GM10266 (cell line): ENCODE results near the gene TNFRSF11A.

Experiments used
- DNase-seq: peaks from one replicate; pipeline ENCODE4 v3.0.0; 2012; ENCODE audit errors: extremely low spot score
- TF ChIP-seq, protein P1 (sequence below): IDR thresholded peaks from 2 replicates; pipeline ENCODE4 v1.5.1; 2012; ENCODE audit warnings: mild to moderate bottlenecking, low read depth; ENCODE audit not compliant: control insufficient read depth, insufficient read depth; ENCODE audit errors: missing control alignments

The TNFRSF11A gene

GRCh38 chr18:62381373-62381772 lies 56.3 kb downstream of the TNFRSF11A start:
- TF ChIP-seq, protein P1, sequence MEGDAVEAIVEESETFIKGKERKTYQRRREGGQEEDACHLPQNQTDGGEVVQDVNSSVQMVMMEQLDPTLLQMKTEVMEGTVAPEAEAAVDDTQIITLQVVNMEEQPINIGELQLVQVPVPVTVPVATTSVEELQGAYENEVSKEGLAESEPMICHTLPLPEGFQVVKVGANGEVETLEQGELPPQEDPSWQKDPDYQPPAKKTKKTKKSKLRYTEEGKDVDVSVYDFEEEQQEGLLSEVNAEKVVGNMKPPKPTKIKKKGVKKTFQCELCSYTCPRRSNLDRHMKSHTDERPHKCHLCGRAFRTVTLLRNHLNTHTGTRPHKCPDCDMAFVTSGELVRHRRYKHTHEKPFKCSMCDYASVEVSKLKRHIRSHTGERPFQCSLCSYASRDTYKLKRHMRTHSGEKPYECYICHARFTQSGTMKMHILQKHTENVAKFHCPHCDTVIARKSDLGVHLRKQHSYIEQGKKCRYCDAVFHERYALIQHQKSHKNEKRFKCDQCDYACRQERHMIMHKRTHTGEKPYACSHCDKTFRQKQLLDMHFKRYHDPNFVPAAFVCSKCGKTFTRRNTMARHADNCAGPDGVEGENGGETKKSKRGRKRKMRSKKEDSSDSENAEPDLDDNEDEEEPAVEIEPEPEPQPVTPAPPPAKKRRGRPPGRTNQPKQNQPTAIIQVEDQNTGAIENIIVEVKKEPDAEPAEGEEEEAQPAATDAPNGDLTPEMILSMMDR = no peak
- DNase-seq = no peak

DNA sequence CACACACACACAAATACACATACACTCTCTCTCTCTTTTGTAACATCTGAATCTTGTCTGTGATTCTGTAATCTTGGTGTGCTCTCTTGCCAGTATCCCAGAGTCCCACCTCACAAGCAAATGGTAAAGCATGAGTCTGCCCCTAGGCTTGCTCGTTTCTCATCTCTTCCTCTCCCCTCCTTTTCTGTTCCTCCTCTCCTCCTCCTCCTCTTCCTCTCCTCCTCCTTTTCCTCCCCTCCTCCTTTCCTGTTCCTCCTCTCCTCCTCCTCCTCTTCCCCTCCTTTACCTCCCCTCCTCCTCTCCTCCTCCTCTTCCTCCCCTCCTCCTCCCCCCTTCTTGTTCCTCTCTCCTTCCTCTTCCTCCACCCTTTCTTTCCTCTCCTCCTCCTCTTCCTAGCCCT lies 59.0 kb downstream of the TNFRSF11A start:
- TF ChIP-seq, protein P1 = no peak
- no peak for DNase-seq

GRCh38 chr18:62384610-62385097 lies 59.5 kb downstream of the TNFRSF11A start:
- no peak for DNase-seq
- TF ChIP-seq, protein P1 = no peak

- no peak for DNase-seq
- TF ChIP-seq, protein P1 = no peak
Observed at GRCh38 chr18:62386091-62386490, 61.0 kb downstream of the TNFRSF11A start.

GRCh38 chr18:62386601-62387000 lies 61.5 kb downstream of the TNFRSF11A start:
- TF ChIP-seq, protein P1 = no peak
- no peak for DNase-seq

DNA sequence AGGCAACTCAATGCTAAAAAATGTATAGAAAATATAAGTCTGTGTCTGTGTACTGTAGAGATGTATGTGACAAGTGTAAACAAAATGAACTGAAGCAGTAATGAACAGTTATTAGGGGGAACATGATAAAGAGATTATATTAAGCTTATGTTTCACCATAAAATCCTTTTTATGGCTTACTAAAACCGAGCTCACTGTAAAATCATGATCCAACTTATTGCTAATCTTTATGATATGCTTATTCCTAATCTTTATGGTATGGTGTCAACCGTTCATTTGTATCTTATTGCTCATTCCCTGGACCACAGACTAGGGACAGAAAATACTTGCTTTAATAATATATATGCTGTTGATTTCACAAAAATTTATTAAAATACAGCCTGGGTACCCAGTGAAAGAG lies 62.1 kb downstream of the TNFRSF11A start:
- TF ChIP-seq, protein P1 = no peak
- DNase-seq = no peak

GRCh38 chr18:62388855-62389760 lies 64.0 kb downstream of the TNFRSF11A start:
- no peak for DNase-seq
- TF ChIP-seq, protein P1 = no peak
